Neuronal stem cell (in vitro differentiated cells): ENCODE data around the gene NR3C1.

ENCODE experiments used
- DNase-seq: peaks from one replicate; pipeline ENCODE4 v3.0.0-alpha.2; 2013; ENCODE audit warnings: low spot score
- H2AFZ ChIP-seq: one replicate; pipeline ENCODE4 v1.6.1; 2013; ENCODE audit warnings: mild to moderate bottlenecking, low read length, inconsistent platforms
- H2AK5ac ChIP-seq: 2 replicates; pipeline ENCODE4 v1.6.1; 2013; ENCODE audit warnings: low read depth, mild to moderate bottlenecking, inconsistent platforms, low read length, moderate library complexity, mixed read lengths
- H2BK120ac ChIP-seq: 2 replicates; pipeline ENCODE4 v1.6.1; 2013; ENCODE audit warnings: low read depth, mild to moderate bottlenecking, inconsistent platforms, low read length, moderate library complexity, mixed read lengths
- H2BK12ac ChIP-seq: one replicate; pipeline ENCODE4 v1.6.1; 2013; ENCODE audit warnings: low read length, inconsistent platforms
- H2BK15ac ChIP-seq: 2 replicates; pipeline ENCODE4 v1.6.1; 2013; ENCODE audit warnings: mild to moderate bottlenecking, low read length, inconsistent platforms, mixed read lengths
- H2BK5ac ChIP-seq: one replicate; pipeline ENCODE4 v1.6.1; 2013; ENCODE audit warnings: inconsistent platforms, mild to moderate bottlenecking, low read length, moderate library complexity
- H3K14ac ChIP-seq: one replicate; pipeline ENCODE4 v1.6.1; 2013; ENCODE audit warnings: low read length, inconsistent platforms
- H3K18ac ChIP-seq: 2 replicates; pipeline ENCODE4 v1.6.1; 2013; ENCODE audit warnings: low read length, inconsistent platforms
- H3K23ac ChIP-seq: 2 replicates; pipeline ENCODE4 v1.6.1; 2013; ENCODE audit warnings: low read depth, mild to moderate bottlenecking, mixed read lengths, low read length, inconsistent platforms; ENCODE audit not compliant: poor library complexity
- H3K27ac ChIP-seq: replicated peaks from 3 replicates; pipeline ENCODE4 v1.5.1; 2013; ENCODE audit warnings: low read length, inconsistent platforms
- H3K27me3 ChIP-seq, 3 experiments: 2 replicates each; pipeline ENCODE4 v1.6.1; 2013; ENCODE audit warnings: low read length in 3 of 3, mild to moderate bottlenecking in 2 of 3, inconsistent platforms in 1 of 3, low read depth in 1 of 3, mixed read lengths in 1 of 3, moderate library complexity in 1 of 3; ENCODE audit not compliant: control insufficient read depth in 3 of 3, insufficient read depth in 3 of 3
- H3K36me3 ChIP-seq, 2 donors: replicated peaks in 1 of 2; 2 replicates each; pipeline ENCODE4 v1.6.1; 2013; ENCODE audit warnings: low read length in 2 of 2; ENCODE audit not compliant: control insufficient read depth in 2 of 2, insufficient read depth in 2 of 2
- H3K4ac ChIP-seq: 2 replicates; pipeline ENCODE4 v1.6.1; 2013; ENCODE audit warnings: inconsistent platforms, mild to moderate bottlenecking, low read length, moderate library complexity
- H3K4me1 ChIP-seq, 2 donors: 1 replicate in 1 of 2; 2 replicates in 1 of 2; pipeline ENCODE4 v1.6.1; 2013; ENCODE audit warnings: low read length in 2 of 2, low read depth in 1 of 2; ENCODE audit not compliant: control insufficient read depth in 2 of 2, insufficient read depth in 1 of 2
- H3K4me2 ChIP-seq: one replicate; pipeline ENCODE4 v1.6.1; 2013; ENCODE audit warnings: mild to moderate bottlenecking, low read length, inconsistent platforms; ENCODE audit not compliant: insufficient read depth, poor library complexity, severe bottlenecking
- H3K4me3 ChIP-seq, 2 donors: 2 replicates each; pipeline ENCODE4 v1.5.1; 2013; ENCODE audit warnings: low read length in 2 of 2, mild to moderate bottlenecking in 2 of 2, inconsistent platforms in 1 of 2, moderate library complexity in 1 of 2
- H3K79me1 ChIP-seq: one replicate; pipeline ENCODE4 v1.6.1; 2013; ENCODE audit warnings: low read depth, mild to moderate bottlenecking, inconsistent platforms, low read length, moderate library complexity
- H3K9ac ChIP-seq: one replicate; pipeline ENCODE4 v1.6.1; 2013; ENCODE audit warnings: mild to moderate bottlenecking, low read depth, low read length, inconsistent platforms; ENCODE audit not compliant: poor library complexity
- H3K9me3 ChIP-seq, 2 donors: replicated peaks in 1 of 2; 2 replicates each; pipeline versions ENCODE3 to v1.6.1; 2013; ENCODE audit warnings: low read length in 2 of 2, mild to moderate bottlenecking in 2 of 2, inconsistent platforms in 1 of 2, low read depth in 1 of 2, mixed read lengths in 1 of 2, moderate library complexity in 1 of 2; ENCODE audit not compliant: control insufficient read depth in 2 of 2, insufficient read depth in 1 of 2
- H4K8ac ChIP-seq: one replicate; pipeline ENCODE4 v1.6.1; 2013; ENCODE audit warnings: low read depth, mild to moderate bottlenecking, inconsistent platforms, low read length, moderate library complexity
- H4K91ac ChIP-seq: one replicate; pipeline ENCODE4 v1.6.1; 2013; ENCODE audit warnings: low read length, low read depth, mild to moderate bottlenecking, inconsistent platforms; ENCODE audit not compliant: poor library complexity
- WGBS, 2 donors: extraction: QIAGEN DNeasy Blood & Tissue Kit; methylation state at CpG; one replicate each; pipeline ENCODE4 v1.1.7; 2013; ENCODE audit warnings: missing lambda C conversion rate in 2 of 2, mixed read lengths in 1 of 2; ENCODE audit not compliant: insufficient read length in 2 of 2, insufficient replicate concordance in 1 of 2; ENCODE audit errors: extremely low coverage in 2 of 2; 5-methylcytosine and 5-hydroxymethylcytosine counted together

NR3C1 gene

GRCh38 chr5:143370440-143370839 is 33.0 kb downstream of the NR3C1 start:
- H4K91ac ChIP-seq, result no peak overlapping the region
- no peak overlapping the region for H3K9ac ChIP-seq
- no peak overlapping the region for H2BK5ac ChIP-seq
- H3K9me3 ChIP-seq, result no peaks in the 10 kb centered on the region
- no peak overlapping the region for H3K27ac ChIP-seq
- no peak overlapping the region for H3K4me2 ChIP-seq
- no peak overlapping the region for H2AFZ ChIP-seq
- no peak overlapping the region for H2BK12ac ChIP-seq
- WGBS, 2 donors, result no CpG with 5 or more reads among the region's 3 CpGs
- no peak for DNase-seq
- H3K23ac ChIP-seq, result no peak overlapping the region
- H2AK5ac ChIP-seq, result no peak overlapping the region
- H3K36me3 ChIP-seq, result no peaks in the 10 kb centered on the region
- no peak overlapping the region for H2BK15ac ChIP-seq
- H3K79me1 ChIP-seq, result no peaks in the 10 kb centered on the region
- H3K14ac ChIP-seq, result no peak overlapping the region
- H3K27me3 ChIP-seq, result no peaks in the 10 kb centered on the region
- no peak overlapping the region for H4K8ac ChIP-seq
- H2BK120ac ChIP-seq, result no peak overlapping the region
- H3K4me1 ChIP-seq, result no peaks in the 10 kb centered on the region
- no peak overlapping the region for H3K18ac ChIP-seq
- H3K4ac ChIP-seq, result no peak overlapping the region
- no peak overlapping the region for H3K4me3 ChIP-seq

GRCh38 chr5:143364061-143364460 is 39.4 kb downstream of the NR3C1 start:
- Histone ChIP-seq H4K8ac (no peak overlapping the region), H2BK5ac (no peak overlapping the region), H3K4me3 (no peak overlapping the region), H2BK15ac (no peak overlapping the region), H3K14ac (no peak overlapping the region), H3K36me3 (no peaks in the 10 kb centered on the region), H2AK5ac (no peak overlapping the region), H2BK12ac (no peak overlapping the region), H3K4me1 (no peaks in the 10 kb centered on the region), H2AFZ (no peak overlapping the region), H3K9ac (no peak overlapping the region), H3K79me1 (no peaks in the 10 kb centered on the region), H3K27ac (no peak overlapping the region), H3K4ac (no peak overlapping the region), H3K4me2 (no peak overlapping the region), H3K9me3 (peaks cover 0 to 13% of the 10 kb centered on the region in 2 donors), H2BK120ac (no peak overlapping the region), H4K91ac (no peak overlapping the region), H3K23ac (no peak overlapping the region), H3K27me3 (no peaks in the 10 kb centered on the region), H3K18ac (no peak overlapping the region)
- no peak for DNase-seq
- no CpG with 5 or more reads among the region's 2 CpGs for WGBS, 2 donors

GRCh38 chr5:143362664-143363227 is 40.7 kb downstream of the NR3C1 start:
- Histone ChIP-seq H3K4me2 (no peak overlapping the region), H4K8ac (no peak overlapping the region), H3K27me3 (no peaks in the 10 kb centered on the region), H3K4ac (no peak overlapping the region), H3K36me3 (no peaks in the 10 kb centered on the region), H2BK15ac (no peak overlapping the region), H3K18ac (no peak overlapping the region), H2AK5ac (no peak overlapping the region), H2AFZ (no peak overlapping the region), H3K9ac (no peak overlapping the region), H2BK12ac (no peak overlapping the region), H3K14ac (no peak overlapping the region), H2BK5ac (no peak overlapping the region), H3K9me3 (peaks cover 0 to 13% of the 10 kb centered on the region in 2 donors), H4K91ac (no peak overlapping the region), H3K4me1 (no peaks in the 10 kb centered on the region), H3K23ac (no peak overlapping the region), H3K27ac (no peak overlapping the region), H3K4me3 (no peak overlapping the region), H3K79me1 (no peaks in the 10 kb centered on the region), H2BK120ac (no peak overlapping the region)
- WGBS, 2 donors, result no CpG with 5 or more reads among the region's 1 CpG
- DNase-seq, result no peak

GRCh38 chr5:143361438-143361837 is 42.0 kb downstream of the NR3C1 start:
- Histone ChIP-seq H3K4me2 (no peak overlapping the region), H3K4ac (no peak overlapping the region), H2AK5ac (no peak overlapping the region), H3K27me3 (no peaks in the 10 kb centered on the region), H2BK12ac (no peak overlapping the region), H4K91ac (no peak overlapping the region), H3K36me3 (no peaks in the 10 kb centered on the region), H3K4me3 (no peak overlapping the region), H4K8ac (no peak overlapping the region), H2BK5ac (no peak overlapping the region), H3K79me1 (no peaks in the 10 kb centered on the region), H2AFZ (no peak overlapping the region), H3K18ac (no peak overlapping the region), H3K14ac (no peak overlapping the region), H3K4me1 (no peaks in the 10 kb centered on the region), H2BK15ac (no peak overlapping the region), H2BK120ac (no peak overlapping the region), H3K23ac (no peak overlapping the region), H3K9me3 (peaks cover 0 to 13% of the 10 kb centered on the region in 2 donors), H3K9ac (no peak overlapping the region), H3K27ac (no peak overlapping the region)
- no peak for DNase-seq
- no CpG with 5 or more reads among the region's 3 CpGs for WGBS, 2 donors
